SK-N-SH (cell line): ENCODE results near the gene GHR. TPM values are rescaled to one million over a fixed set of nuclear protein-coding genes. Genes with fewer than 3 reads are reported as not detected.

Experiments
- CTCF ChIA-PET: fragments of 300-600, 350-600 bp; formaldehyde crosslinking; extraction: SDS; loops from one replicate; lab custom pipeline; 2021; lab: Yijun Ruan, JAX
- POLR2A ChIA-PET: fragments of 350-600 bp; sonication (Branson Sonifier 250); formaldehyde crosslinking; extraction: SDS; loops from one replicate; lab custom pipeline; 2020; ENCODE audit warnings: antibody characterized with exemption, inconsistent platforms; lab: Yijun Ruan, JAX
- DNase-seq: peaks from one replicate; pipeline ENCODE4 v3.0.0; 2012
- H2AFZ ChIP-seq: fragments of 200-600 bp; sonication (generic); 2 replicates; pipeline ENCODE4 v1.8.1; 2016; ENCODE audit warnings: antibody characterized with exemption, mild to moderate bottlenecking, low read depth
- H3F3A ChIP-seq: fragments of 200-600 bp; sonication (generic); replicated peaks from 2 replicates; pipeline ENCODE3; 2016; ENCODE audit warnings: antibody characterized with exemption, mild to moderate bottlenecking; ENCODE audit not compliant: insufficient read depth
- H3K27ac ChIP-seq, 2 experiments: fragments of 200-500 bp in 1 of 2; fragments of 200-600 bp in 1 of 2; sonication (Bioruptor generic) in 1 of 2; sonication (generic), shearing (Covaris generic) in 1 of 2; 2 replicates each; pipeline versions ENCODE4 v1.5.1 to v1.6.1; 2014 to 2016; ENCODE audit warnings: low read depth in 2 of 2, inconsistent platforms in 1 of 2, low read length in 1 of 2, mild to moderate bottlenecking in 1 of 2, mixed read lengths in 1 of 2
- H3K27me3 ChIP-seq: fragments of 200-600 bp; sonication (generic), shearing (Covaris generic); 2 replicates; pipeline ENCODE4 v1.6.1; 2016; ENCODE audit warnings: mixed run types; ENCODE audit not compliant: insufficient read depth
- H3K36me3 ChIP-seq, 2 experiments: fragments of 200-500 bp in 1 of 2; fragments of 200-600 bp in 1 of 2; sonication (Bioruptor generic) in 1 of 2; sonication (generic) in 1 of 2; replicated peaks in 1 of 2; 2 replicates each; pipeline versions ENCODE3 to v1.5.1; 2014 to 2016; ENCODE audit warnings: low read length in 1 of 2, mild to moderate bottlenecking in 1 of 2; ENCODE audit not compliant: insufficient read depth in 2 of 2, control insufficient read depth in 1 of 2
- H3K4me1 ChIP-seq, 2 experiments: fragments of 200-500 bp in 1 of 2; fragments of 200-600 bp in 1 of 2; sonication (Bioruptor generic) in 1 of 2; sonication (generic), shearing (Covaris generic) in 1 of 2; 2 replicates each; pipeline versions ENCODE4 v1.5.1 to v1.6.1; 2014 to 2016; ENCODE audit warnings: low read depth in 1 of 2, low read length in 1 of 2, mixed run types in 1 of 2; ENCODE audit not compliant: insufficient read depth in 2 of 2, control insufficient read depth in 1 of 2
- H3K4me2 ChIP-seq: fragments of 200-600 bp; sonication (generic), shearing (Covaris generic); 2 replicates; pipeline ENCODE4 v1.6.1; 2017; ENCODE audit warnings: mixed run types
- H3K4me3 ChIP-seq, 2 experiments: fragments of 200-500 bp in 1 of 2; fragments of 200-600 bp in 1 of 2; sonication (Bioruptor generic) in 1 of 2; sonication (generic), shearing (Covaris generic) in 1 of 2; 2 replicates each; pipeline versions ENCODE4 v1.5.1 to v1.8.1; 2014 to 2016; ENCODE audit warnings: low read depth in 2 of 2, inconsistent platforms in 1 of 2, low read length in 1 of 2, mild to moderate bottlenecking in 1 of 2, mixed read lengths in 1 of 2, moderate library complexity in 1 of 2
- H3K79me2 ChIP-seq: fragments of 200-600 bp; sonication (generic); 2 replicates; pipeline ENCODE4 v1.8.1; 2017; ENCODE audit warnings: mild to moderate bottlenecking; ENCODE audit not compliant: insufficient read depth
- H3K9ac ChIP-seq: fragments of 200-600 bp; sonication (generic); 2 replicates; pipeline ENCODE4 v1.6.1; 2017; ENCODE audit warnings: mixed run types
- H3K9me2 ChIP-seq: fragments of 200-600 bp; sonication (generic); 2 replicates; pipeline ENCODE4 v1.6.1; 2017; ENCODE audit warnings: mixed run types
- H3K9me3 ChIP-seq: fragments of 200-600 bp; sonication (generic); 2 replicates; pipeline ENCODE4 v1.6.1; 2017; ENCODE audit warnings: mixed run types, mild to moderate bottlenecking, moderate library complexity
- H4K20me1 ChIP-seq: fragments of 200-600 bp; sonication (generic); 2 replicates; pipeline ENCODE4 v1.6.1; 2017; ENCODE audit warnings: mild to moderate bottlenecking, mixed run types; ENCODE audit not compliant: insufficient read depth
- CHD2 ChIP-seq: fragments of 150-350 bp; IDR thresholded peaks from 2 replicates; pipeline ENCODE4 v1.6.1; 2018; ENCODE audit warnings: low read length; ENCODE audit not compliant: partially characterized antibody
- CTCF ChIP-seq: fragments of 200-600 bp; sonication (generic); IDR thresholded peaks from 2 replicates; pipeline ENCODE4 v1.6.1; 2017; ENCODE audit warnings: antibody characterized with exemption, mild to moderate bottlenecking, moderate library complexity
- EP300 ChIP-seq, 2 experiments: IDR thresholded peaks; 2 replicates each; pipeline versions ENCODE4 v1.4.0 to v1.6.1; 2012; ENCODE audit warnings: borderline replicate concordance in 1 of 2, low read depth in 1 of 2, low read length in 1 of 2
- EZH2phosphoT487 ChIP-seq: fragments of 200-600 bp; sonication (generic); IDR thresholded peaks from 2 replicates; pipeline ENCODE4 v1.6.1; 2017; ENCODE audit warnings: low read depth, mixed run types, mild to moderate bottlenecking, antibody characterized with exemption, moderate library complexity, borderline replicate concordance
- FOXJ3 ChIP-seq: sonication (generic); formaldehyde crosslinking; IDR thresholded peaks from 2 replicates; pipeline ENCODE4 v1.5.1; 2020; ENCODE audit warnings: mild to moderate bottlenecking, missing genetic modification reagents
- FOXM1 ChIP-seq: IDR thresholded peaks from 2 replicates; pipeline ENCODE4 v1.4.0; 2012; ENCODE audit warnings: low read depth, mild to moderate bottlenecking
- GABPA ChIP-seq: IDR thresholded peaks from 2 replicates; pipeline ENCODE4 v1.4.0; 2012; ENCODE audit warnings: low read depth, mild to moderate bottlenecking
- JUND ChIP-seq: IDR thresholded peaks from 2 replicates; pipeline ENCODE4 v1.4.0; 2012
- MEF2A ChIP-seq: IDR thresholded peaks from 2 replicates; pipeline ENCODE4 v1.4.0; 2012; ENCODE audit warnings: low read depth, borderline replicate concordance
- MXI1 ChIP-seq: IDR thresholded peaks from 2 replicates; pipeline ENCODE4 v1.6.1; 2012; ENCODE audit warnings: mild to moderate bottlenecking, low read depth, low read length, improper control_type of control experiment
- NFIC ChIP-seq: IDR thresholded peaks from 2 replicates; pipeline ENCODE4 v1.4.0; 2012; ENCODE audit warnings: borderline replicate concordance
- NRF1 ChIP-seq: IDR thresholded peaks from 2 replicates; pipeline ENCODE4 v1.6.1; 2012; ENCODE audit warnings: low read depth, mild to moderate bottlenecking, low read length
- PBX3 ChIP-seq: IDR thresholded peaks from 2 replicates; pipeline ENCODE4; 2012
- POLR2AphosphoS5 ChIP-seq: IDR thresholded peaks from 2 replicates; pipeline ENCODE4 v1.6.1; 2012; ENCODE audit warnings: low read depth, low read length
- RCOR1 ChIP-seq: fragments of 150-350 bp; IDR thresholded peaks from 2 replicates; pipeline ENCODE4 v1.6.1; 2017; ENCODE audit warnings: antibody characterized with exemption, low read length
- REST ChIP-seq: IDR thresholded peaks from 2 replicates; pipeline ENCODE4 v1.6.1; 2012; ENCODE audit warnings: mild to moderate bottlenecking, low read depth, low read length, moderate library complexity
- RFX5 ChIP-seq: IDR thresholded peaks from 2 replicates; pipeline ENCODE4 v1.6.1; 2012; ENCODE audit warnings: mild to moderate bottlenecking, improper control_type of control experiment, low read length
- SIN3A ChIP-seq: IDR thresholded peaks from 2 replicates; pipeline ENCODE4 v1.6.1; 2012; ENCODE audit warnings: low read depth, mild to moderate bottlenecking, low read length, moderate library complexity, borderline replicate concordance
- SMC3 ChIP-seq: IDR thresholded peaks from 2 replicates; pipeline ENCODE4 v1.6.1; 2012; ENCODE audit warnings: low read depth, low read length, improper control_type of control experiment
- TAF1 ChIP-seq: IDR thresholded peaks from 2 replicates; pipeline ENCODE4 v1.6.1; 2012; ENCODE audit warnings: low read depth, mild to moderate bottlenecking, low read length, moderate library complexity, borderline replicate concordance
- TCF12 ChIP-seq: IDR thresholded peaks from 2 replicates; pipeline ENCODE4 v1.4.0; 2012
- USF1 ChIP-seq: IDR thresholded peaks from 2 replicates; pipeline ENCODE4 v1.4.0; 2012; ENCODE audit warnings: low read depth, borderline replicate concordance
- WGBS: methylation state at CpG from one replicate; pipeline ENCODE4 v1.1.6; 2017; ENCODE audit warnings: low lambda C conversion rate; 5-methylcytosine and 5-hydroxymethylcytosine counted together
- polyA plus RNA-seq, 3 experiments: library from polyadenylated mRNA; depleted of rRNA; stranded (reverse); fragments of >200 nt; gene quantifications; 2 replicates each; pipeline ENCODE4 v1.2.3, GENCODE V29; 2012

The GHR gene
- polyA plus RNA-seq, 1 of the 3 experiments (the other 2 are of a cell fraction) = 0.03 TPM

GRCh38 chr5:42496397-42497156 lies 73.3 kb downstream of the GHR start (continued):
- TF ChIP-seq REST (no peak), EP300 (IDR thresholded peaks at IDR 0.05; ENCODE audit: borderline replicate concordance in 1 of 2, low read depth in 1 of 2, low read length in 1 of 2) (no peak), MEF2A (no peak), RCOR1 (no peak), MXI1 (no peak), TAF1 (no peak), TCF12 (no peak), NFIC (no peak), NRF1 (no peak), SMC3 (no peak), FOXJ3 (CRISPR knock-in tag) (no peak), SIN3A (no peak)
- TF ChIP-seq, all 33 proteins: peak for 0

GRCh38 chr5:42498000-42498399 lies 74.8 kb downstream of the GHR start:
- H4K20me1 ChIP-seq = no peaks in the 10 kb centered on the region
- H3K9ac ChIP-seq = no peak overlapping the region
- H3K9me3 ChIP-seq = no peaks in the 10 kb centered on the region
- 0% methylated on average over 1 of the region's 1 CpG for WGBS
- H3K27me3 ChIP-seq = no peaks in the 10 kb centered on the region
- no peaks in the 10 kb centered on the region for H3F3A ChIP-seq
- H3K27ac ChIP-seq = no peak overlapping the region
- H2AFZ ChIP-seq = no peak overlapping the region
- no peaks in the 10 kb centered on the region for H3K36me3 ChIP-seq
- H3K4me2 ChIP-seq = no peak overlapping the region
- H3K4me1 ChIP-seq = no peaks in the 10 kb centered on the region
- no peak overlapping the region for H3K4me3 ChIP-seq
- ChIA-PET CTCF (no interaction called here), POLR2A (no interaction called here)
- H3K9me2 ChIP-seq = no peaks in the 10 kb centered on the region
- H3K79me2 ChIP-seq = no peaks in the 10 kb centered on the region
- no peak for DNase-seq
- TF ChIP-seq CTCF (no peak), JUND (no peak), REST (no peak), RFX5 (no peak), GABPA (no peak), FOXM1 (no peak), MEF2A (no peak), EZH2phosphoT487 (no peak), PBX3 (no peak), USF1 (no peak), CHD2 (no peak), POLR2AphosphoS5 (no peak)
